Retinal pigment epithelial cell (primary cell): ENCODE measurements around the gene LMO7.
"Not testable (repeated sequence)": the region's sequence is repeated elsewhere in the genome, so short reads cannot be mapped to it uniquely, and the experiment has no call there.

ENCODE experiments used
- DNase-seq: peaks from one replicate; pipeline ENCODE4 v3.0.0-alpha.2; 2010; ENCODE audit warnings: low read depth
- H3K4me3 ChIP-seq: 2 replicates; pipeline ENCODE4 v1.5.1; 2011; ENCODE audit warnings: mild to moderate bottlenecking, low read length, control low read depth, moderate library complexity
- CTCF ChIP-seq: conservative IDR thresholded peaks from 2 replicates; pipeline ENCODE4 v1.5.1; 2011; ENCODE audit warnings: low read depth, low read length, control low read depth, inconsistent platforms

LMO7 gene

GRCh38 chr13:75679459-75679858, 43.3 kb downstream of the LMO7 start:
- no peak for TF ChIP-seq CTCF
- H3K4me3 ChIP-seq = no peak overlapping the region
- DNase-seq = no peak

- not testable (repeated sequence) for DNase-seq, H3K4me3 ChIP-seq
Observed at GRCh38 chr13:75680251-75680650, 44.1 kb downstream of the LMO7 start.

- H3K4me3 ChIP-seq = no peak overlapping the region
- DNase-seq = no peak
- no peak for TF ChIP-seq CTCF
Observed at GRCh38 chr13:75682326-75682725, 46.2 kb downstream of the LMO7 start.

- no peak for DNase-seq
- TF ChIP-seq CTCF = peak; percentile 37
- H3K4me3 ChIP-seq = no peak overlapping the region
Observed at GRCh38 chr13:75685239-75685697, 49.1 kb downstream of the LMO7 start.

GRCh38 chr13:75687150-75687763, 51.1 kb downstream of the LMO7 start:
- peak; percentile 63 for TF ChIP-seq CTCF
- no peak for DNase-seq
- H3K4me3 ChIP-seq = no peak overlapping the region

GRCh38 chr13:75689686-75690085, 53.6 kb downstream of the LMO7 start:
- DNase-seq = no peak
- TF ChIP-seq CTCF = no peak
- H3K4me3 ChIP-seq = no peak overlapping the region

GRCh38 chr13:75690607-75691006, 54.5 kb downstream of the LMO7 start:
- no peak overlapping the region for H3K4me3 ChIP-seq
- TF ChIP-seq CTCF = no peak
- DNase-seq = no peak
